Measurements from ENCODE around the gene DYRK3.
"Not testable (repeated sequence)": the region's sequence is repeated elsewhere in the genome, so short reads cannot be mapped to it uniquely, and the experiment has no call there.

Gene DYRK3

DNA sequence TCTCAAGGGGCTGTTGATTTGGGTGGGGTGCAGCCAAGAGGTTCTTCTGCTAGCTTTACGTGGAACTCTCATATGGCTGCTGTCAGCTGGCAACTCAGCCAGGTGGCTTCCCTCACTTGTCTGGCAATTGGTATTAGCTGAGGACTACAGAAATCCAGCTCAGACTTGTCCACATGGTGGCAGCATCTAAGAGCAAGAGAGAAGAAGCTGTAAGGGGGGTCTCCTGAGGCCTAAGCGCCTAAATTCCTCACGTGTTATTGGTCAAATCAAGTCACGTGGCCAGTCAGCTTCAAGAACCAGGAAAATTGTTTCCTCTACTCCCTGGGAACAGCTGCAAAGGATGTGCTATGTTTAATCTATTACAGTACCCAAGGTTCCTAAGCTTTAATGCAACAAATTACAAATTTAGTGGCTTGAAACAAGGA is 4.2 kb upstream of the DYRK3 start:
- no peak for DNase-seq (ENCODE audit: low read depth, low spot score)

DNA sequence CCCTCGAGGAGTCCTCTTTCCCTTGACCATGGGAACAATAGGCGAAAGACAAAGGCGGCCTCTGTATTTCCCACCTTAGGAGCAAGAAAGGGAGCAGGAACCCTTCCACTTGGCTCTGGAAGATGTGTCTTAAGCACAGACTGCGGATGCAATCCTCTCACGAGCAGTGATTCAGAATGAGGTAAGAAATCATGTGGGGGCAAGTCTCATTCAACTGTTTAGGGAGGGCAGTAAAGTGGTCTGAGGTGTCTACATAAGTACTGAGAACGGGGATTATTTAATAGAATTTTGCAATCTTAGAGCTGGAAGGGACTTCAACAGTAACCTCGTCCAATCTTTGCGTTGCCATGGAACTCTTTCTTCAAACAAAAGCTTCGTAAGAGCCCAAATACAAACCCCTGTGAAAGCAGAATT is 1.6 kb upstream of the DYRK3 start:
- DNase-seq (ENCODE audit: low read depth, low spot score), result no peak

DNA sequence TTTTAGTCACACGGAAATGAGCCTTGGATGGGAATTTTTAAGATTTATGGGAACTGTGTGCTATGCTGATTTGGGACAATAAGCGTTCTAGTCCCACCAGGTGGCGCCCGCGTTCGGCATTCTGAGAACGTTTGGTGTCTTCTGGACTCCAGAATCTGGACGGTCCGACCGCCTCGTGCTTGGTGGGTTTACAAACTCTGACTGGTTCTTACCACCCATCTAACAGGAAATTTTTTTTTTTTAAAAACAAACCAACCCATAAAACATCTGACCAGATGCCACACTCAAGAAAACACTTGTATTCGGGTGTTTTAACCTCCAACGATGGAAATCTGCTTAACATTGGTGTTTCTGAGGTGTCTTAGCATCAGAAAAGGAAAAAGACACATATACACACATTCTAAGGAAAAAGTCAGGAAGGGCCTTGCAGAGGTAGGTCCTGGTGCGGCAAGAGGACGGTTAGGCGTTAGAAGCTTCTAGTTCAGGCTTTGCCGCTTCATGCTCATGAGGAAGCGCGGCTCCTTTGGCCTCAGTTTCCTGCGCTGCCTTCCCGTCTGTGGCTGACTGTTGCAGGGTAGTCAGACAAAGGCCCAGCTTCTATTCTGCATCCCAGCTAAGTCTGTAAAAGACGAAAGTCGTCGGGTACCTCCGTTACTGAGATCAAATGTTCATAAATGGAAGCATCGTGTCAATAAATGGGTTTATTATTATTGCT is 814 bp upstream of the DYRK3 start:
- DNase-seq (ENCODE audit: low read depth, low spot score), result peak; percentile 55

DNA sequence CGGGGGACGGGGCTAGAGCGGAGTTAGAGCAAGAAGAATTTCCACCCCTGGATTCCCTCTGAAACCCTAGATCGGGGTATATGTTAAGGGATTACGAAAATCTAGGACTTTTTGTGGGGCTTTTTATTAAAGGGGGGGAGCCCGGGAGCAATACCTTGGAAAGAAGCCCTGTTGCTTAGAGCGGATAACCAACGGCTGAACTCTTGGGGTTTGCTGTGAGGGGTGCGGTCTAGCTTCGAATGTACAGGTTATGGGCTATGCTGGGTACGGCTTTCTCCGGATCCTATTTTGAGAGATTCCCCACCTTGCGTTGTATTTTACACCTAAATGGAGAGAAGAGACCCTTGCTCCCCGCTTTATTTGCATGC is 626 bp downstream of the DYRK3 start:
- no peak for DNase-seq (ENCODE audit: low read depth, low spot score)

DNA sequence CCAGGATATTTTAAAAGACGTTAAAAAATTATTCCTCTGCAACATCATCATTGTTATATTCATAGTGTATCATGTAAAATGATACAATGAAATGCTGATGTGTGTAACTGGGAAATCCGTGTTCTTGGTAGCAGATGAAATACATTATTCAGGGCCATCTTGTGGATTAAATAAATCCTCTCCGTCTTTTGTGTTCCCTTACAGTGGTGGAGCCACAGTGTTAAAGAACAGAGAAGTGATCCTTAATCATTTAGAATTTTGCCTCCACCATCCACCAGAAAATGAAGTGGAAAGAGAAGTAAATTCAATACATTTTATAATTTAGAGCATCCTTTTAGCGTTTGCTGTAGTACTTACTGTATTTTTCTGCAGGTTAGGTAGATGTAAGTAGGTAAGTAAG is 1.3 kb downstream of the DYRK3 start:
- no peak for DNase-seq (ENCODE audit: low read depth, low spot score)

DNA sequence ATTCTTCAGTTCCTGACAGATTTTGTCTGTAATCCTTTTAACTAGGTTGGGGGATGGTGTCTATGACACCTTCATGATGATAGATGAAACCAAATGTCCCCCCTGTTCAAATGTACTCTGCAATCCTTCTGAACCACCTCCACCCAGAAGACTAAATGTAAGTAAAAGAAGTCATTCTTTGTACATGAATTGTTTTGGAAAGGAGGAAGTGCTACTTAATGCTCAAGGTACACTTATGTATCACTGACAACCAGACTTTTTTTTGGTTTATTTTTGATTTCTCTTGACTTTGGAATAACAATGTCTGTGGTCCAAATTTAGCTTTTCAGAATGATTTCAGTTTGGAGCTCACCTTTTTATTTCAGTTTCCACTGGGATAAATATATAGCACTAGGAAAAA is 2.3 kb downstream of the DYRK3 start:
- DNase-seq (ENCODE audit: low read depth, low spot score), result no peak

DNA sequence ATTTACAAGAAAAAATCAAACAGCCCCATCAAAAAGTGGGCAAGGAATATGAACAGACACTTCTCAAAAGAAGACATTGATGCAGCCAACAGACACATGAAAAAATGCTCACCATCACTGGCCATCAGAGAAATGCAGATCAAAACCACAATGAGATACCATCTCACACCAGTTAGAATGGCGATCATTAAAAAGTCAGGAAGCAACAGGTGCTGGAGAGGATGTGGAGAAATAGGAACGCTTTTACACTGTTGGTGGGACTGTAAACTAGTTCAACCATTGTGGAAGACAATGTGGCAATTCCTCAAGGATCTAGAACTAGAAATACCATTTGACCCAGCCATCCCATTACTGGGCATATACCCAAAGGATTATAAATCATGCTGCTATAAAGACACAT is 6.7 kb downstream of the DYRK3 start:
- DNase-seq (ENCODE audit: low read depth, low spot score), result not testable (repeated sequence)

DNA sequence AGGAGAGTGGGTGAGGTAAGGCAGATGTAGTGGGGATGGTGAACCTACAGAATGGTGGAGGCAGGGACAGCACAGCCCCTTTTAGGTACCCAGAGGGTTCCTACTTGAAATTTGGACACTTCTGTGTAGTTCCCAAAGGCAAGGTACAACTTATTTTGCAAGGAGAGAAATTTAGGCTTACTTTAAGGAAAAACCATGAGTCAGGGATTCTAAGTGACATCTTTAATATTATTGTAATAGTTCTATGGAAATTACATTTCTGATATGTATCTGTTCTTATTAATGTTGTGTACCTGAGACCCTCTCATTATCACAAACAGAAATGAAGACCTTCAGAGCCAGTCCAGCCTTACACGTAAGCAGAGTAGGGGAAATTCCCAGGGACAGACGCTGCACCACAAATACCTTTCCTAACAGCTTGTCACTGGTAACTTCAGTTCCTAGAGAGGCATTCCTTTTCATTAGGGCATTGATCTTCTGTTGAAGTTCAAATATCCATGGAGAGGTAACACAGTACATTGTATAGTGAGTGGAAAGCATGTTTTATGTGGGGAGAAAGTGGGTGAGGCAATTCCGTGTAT is 7.9 kb downstream of the DYRK3 start:
- no peak for DNase-seq (ENCODE audit: low read depth, low spot score)

DNA sequence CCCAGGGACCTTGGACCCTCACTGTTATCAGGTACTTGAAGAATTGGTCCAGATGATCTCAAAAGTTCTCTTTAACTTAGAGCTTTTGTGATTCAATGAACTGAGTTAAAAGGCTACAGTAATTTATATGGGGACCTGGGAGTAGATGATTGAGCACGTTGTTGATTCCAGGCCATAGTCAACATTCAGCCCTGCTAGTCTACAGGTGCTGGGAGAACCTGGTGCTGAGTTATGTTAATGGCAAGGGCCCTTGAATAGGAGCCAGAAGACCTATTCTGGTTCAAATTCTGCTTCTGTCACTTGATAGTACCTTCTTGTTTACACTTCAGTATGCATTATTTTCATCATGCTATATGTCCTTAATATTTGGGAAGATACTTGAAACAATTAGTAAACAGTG is 11.2 kb downstream of the DYRK3 start:
- no peak for DNase-seq (ENCODE audit: low read depth, low spot score)

DNA sequence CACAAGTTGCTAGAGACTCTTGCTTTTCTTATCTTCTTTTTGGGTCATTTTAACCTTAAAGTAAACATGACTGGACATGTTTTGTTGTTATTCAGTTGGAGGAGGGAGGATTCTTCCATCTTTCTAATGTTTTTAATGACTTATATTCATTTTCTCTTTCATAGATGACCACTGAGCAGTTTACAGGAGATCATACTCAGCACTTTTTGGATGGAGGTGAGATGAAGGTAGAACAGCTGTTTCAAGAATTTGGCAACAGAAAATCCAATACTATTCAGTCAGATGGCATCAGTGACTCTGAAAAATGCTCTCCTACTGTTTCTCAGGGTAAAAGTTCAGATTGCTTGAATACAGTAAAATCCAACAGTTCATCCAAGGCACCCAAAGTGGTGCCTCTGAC is 11.9 kb downstream of the DYRK3 start:
- no peak for DNase-seq (ENCODE audit: low read depth, low spot score)

DNA sequence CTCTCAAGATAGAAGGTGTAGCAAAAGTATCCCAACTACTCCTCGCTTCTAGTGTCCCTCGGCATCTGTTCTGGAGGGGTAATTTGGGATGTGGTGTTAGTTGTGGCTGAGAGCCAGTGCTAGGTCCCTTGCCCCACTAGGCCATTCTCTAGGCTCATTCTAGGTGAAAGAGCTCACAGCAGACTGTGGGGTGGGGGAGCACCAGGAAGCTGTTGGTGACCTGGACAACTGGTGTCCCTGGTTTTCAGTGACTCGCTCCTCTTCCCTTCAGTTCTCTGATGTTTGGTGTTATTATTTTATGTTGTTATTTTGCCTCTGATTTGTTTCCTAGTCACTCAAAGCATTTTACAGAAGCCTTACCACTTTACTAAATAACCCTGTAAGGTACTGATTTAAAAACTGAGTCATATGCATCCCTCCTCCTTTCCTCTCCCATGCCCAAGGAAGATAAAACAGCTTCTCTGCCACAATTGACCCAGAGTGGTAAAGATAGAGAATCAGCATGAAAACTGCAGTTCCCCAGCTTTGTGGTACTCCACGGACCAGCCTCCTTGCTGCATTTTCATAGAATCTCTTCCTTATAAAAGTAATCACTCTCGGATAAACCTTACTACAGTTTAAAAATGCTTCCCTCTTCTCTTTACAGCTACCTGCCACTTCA is 14.1 kb downstream of the DYRK3 start:
- no peak for DNase-seq (ENCODE audit: low read depth, low spot score)

DNA sequence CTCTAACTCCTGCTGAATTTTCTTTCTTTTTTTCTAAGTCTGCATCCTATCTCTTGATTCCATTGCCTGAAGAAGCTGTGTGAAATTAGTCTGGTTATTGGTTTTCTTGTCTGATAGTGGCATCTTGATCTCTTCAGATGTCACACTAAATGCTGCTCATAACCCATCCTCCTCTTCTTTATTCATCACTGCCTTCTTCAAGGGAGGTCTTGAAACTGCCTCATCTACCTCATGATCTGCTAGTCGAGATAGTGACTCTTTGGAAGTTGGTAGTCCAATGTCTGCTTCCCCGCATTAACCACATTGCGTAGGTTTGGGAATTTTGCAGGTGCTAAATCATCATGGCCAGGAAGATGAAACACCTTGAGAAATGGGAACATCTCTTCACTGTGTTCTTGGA is 15.7 kb downstream of the DYRK3 start:
- DNase-seq (ENCODE audit: low read depth, low spot score), result no peak

DNA sequence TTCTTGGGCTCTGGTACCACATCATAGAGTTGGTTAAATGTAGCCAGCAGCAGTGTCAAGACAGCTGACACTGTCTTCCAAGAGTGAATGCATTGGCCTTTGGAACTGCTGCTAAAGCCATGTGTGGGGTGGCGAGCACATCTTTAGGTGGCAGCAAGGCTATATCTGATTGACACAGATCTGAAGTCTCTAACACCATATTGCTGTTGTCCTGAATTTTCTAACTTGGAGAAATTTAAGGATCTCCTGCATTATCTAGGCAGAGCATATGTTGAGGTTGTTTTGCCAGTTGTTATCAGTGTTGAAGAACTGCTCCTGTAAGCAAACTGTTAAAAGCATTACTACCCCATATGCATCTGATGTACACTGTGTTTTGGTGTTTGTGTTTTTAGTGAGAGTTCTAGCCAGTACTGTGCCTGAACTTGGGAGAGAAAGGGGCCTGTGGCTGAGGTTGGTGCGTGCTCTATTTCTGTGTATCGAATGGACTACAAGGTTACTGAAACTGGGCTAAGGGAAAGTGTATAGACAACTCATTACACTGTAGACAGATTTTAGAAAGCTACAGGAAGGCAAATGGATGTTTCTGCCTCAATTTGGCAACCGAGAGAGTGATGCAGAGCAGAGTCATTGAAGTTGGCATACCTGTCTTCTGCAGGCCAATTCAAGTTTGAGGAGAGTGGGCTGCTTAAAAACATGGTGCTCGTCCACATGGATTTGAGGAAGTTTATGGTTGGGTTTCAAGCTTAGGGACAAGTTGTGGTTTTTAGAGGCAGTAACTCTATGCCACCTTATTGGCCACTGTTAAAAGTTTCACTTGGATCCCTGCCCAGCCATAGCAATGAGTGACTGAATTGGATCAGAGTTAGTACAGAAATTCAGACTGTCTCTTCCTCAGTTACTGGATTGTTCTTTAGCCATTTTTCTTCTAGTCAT is 16.9 kb downstream of the DYRK3 start:
- DNase-seq (ENCODE audit: low read depth, low spot score), result no peak

DNA sequence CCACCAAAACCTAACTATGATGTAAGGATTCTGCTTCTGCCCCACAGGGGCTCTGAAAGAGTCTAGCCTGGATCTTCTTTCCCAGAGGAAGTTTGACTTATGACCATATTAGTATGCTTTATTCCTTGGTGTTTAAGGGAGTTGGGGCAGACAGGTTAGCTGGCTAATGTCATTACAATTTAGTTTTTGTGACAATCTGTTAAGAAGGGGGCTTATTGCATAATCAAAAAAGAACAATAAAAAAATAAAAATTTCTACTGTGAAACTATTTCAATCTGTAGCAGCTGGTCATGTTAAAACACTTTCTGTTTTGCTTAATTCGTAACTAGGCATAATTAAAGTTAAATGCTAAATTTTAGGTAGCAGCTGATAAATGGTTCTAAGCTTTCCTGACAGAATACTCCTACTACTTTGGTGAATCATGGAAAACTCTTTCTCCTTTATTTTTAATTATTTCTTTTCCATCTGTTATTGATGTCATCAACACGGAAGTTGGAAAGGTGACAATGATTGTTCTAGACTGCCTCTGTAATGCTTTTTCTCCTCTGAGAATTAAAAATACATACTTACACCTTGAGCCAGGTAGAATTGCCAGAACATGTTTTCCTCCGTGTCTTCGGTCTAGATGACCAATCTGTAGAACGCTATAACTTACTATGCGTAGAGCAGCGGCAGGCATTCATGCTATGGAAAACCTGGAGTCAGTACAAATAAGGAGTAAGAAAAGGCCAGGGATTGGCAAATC is 18.6 kb downstream of the DYRK3 start:
- no peak for DNase-seq (ENCODE audit: low read depth, low spot score)

DNA sequence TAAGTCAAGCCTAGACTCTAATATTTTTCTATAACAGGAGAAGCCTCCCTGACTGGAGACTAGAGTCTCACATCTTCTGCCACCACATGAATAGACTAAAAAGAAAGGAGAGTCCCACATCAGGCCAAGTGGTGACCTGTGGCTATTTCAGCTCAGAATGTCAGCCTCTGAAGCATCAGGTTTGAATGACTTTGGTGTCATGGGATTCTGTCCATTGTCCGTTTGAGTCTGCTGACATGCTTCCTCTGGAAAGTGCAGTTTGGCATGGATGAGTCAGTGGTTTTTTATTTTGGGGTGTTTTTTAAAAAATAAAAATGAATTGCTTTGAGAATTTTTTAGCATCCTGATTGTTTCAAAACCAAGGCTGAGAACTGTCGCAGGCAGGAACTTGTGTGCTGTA is 19.5 kb downstream of the DYRK3 start:
- DNase-seq (ENCODE audit: low read depth, low spot score), result no peak

DNA sequence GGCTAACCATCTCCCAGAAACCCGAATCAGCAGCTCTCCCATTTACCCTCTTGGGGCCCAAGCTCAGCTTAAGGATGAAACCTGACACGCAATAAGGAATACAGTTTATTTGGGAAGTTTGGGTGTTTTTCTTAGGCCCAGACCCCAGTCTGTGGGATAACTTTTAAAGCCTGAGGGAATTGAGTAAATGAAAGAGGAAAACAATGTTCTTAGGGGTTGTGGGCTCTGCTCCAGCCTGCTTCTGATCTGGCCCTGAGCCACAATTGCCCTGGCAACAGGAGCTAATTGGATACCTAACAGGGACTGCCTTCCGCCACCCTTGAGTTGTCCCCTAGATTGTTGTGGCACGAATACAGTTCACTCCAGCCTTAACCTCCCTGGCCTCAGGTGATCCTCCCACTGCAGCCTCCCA is 20.1 kb downstream of the DYRK3 start:
- DNase-seq (ENCODE audit: low read depth, low spot score), result no peak

DNA sequence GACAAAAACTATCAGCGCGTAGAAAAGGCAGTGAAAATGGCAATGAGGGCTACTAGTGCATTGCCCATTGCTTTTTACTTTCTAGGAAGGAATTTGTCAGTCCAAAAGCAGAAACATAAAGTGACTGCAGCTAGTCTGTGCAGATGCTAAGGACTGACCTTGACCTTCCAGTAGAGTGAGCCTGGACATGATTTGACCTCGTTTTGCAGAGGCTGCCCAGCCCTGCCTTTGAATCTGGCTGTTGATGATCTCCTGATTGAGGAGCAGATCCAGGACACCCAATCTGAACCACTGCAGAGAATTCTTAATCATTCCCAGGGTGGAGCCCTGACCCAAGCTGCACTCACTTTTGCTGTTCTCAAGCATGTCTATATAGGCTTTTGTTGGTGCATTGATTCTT is 21.6 kb downstream of the DYRK3 start:
- no peak for DNase-seq (ENCODE audit: low read depth, low spot score)

DNA sequence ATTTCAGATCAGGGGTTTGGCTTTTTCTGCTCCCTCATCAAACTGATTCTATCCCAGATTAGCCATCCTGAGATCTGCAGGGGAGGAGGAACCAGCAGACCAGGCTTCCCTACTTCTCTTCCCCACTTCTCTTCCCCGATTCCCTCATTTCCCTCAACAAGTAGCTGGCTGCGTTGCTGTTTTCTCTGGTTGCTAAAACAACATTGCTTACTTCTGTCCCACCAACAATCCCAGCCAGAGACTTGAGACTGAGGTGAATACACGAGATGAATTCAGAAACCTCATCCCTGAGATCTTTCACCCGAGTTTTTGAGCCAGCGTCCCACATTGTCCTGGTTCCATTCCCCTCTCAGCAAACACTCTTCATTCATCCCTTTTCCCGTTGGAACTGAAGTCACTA is 22.4 kb downstream of the DYRK3 start:
- DNase-seq (ENCODE audit: low read depth, low spot score), result no peak

DNA sequence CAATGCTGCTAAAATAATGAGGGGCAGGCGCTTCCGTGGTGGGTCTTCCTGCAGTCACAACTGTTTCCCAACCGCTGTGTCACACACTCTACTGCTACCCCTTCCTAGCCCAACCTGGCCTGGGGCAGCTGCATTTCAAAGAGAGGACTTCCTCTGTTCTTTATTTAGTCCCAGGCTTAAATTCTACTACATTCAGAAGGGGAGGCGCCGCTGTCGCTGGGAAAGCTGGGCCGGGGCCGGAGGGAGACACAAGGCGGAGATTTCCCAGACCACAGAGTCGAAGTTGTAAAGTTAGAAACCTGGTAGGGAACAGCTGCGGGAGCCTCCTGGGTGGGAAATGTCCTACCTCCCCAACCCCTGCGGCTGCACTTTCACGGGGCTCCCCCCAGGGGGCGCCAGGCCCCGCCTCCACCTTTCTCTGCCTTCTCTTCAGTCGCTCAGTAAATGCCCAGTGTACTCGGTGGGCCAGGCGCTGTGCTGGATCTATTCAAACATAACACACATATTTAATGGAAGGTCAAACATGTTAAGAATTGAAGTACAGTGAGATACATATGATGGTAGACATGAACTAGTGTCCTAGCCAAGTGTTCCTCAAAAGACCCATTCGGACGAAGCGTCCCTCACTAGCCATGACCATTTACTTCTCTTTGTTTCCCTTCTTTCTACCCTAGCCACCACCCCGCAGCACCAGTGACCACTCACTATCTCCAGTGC is 23.1 kb downstream of the DYRK3 start:
- no peak for DNase-seq (ENCODE audit: low read depth, low spot score)

DNA sequence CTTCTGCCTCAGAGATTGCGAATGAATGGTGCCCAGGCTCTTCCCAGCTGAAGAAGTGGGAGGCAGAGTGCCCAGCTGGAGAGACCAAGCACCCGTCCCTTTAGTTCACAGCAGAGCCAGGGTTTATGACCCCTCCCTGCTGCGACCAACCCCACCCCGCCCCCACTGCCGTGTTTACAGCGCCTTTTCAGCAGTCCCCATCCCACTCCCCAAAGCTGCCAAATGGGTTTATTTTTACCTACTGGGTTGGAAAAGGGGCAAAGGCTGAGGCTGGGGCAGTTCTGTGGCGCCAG is 23.6 kb downstream of the DYRK3 start:
- DNase-seq (ENCODE audit: low read depth, low spot score), result no peak

DNA sequence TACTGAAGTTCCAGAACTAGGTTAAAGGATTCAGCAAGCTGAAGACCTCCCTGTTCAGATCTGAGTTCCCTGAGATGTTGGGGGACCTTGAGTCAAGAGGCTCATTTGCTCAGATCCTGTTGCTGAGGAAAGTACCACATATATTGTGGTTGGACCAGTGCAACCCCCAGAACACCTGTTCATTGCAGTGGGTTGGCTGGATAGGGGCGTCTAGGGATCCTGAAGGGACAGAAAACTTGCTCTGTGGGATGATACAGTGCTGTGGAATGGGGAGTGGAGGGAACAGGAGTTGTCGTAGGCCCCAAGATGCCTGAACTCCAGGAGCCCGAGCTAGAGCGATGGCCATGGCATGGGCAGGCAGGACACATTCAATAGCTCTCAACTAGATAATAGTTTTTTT is 24.8 kb downstream of the DYRK3 start:
- no peak for DNase-seq (ENCODE audit: low read depth, low spot score)
